NCI-H1417 (cell line): ENCODE measurements around the gene TELO2.
"Not testable (repeated sequence)": the region's sequence is repeated elsewhere in the genome, so short reads cannot be mapped to it uniquely, and the experiment has no call there.

Experiments
- DNase-seq, 3 experiments: peaks; one replicate each; lab custom pipeline; 2025; lab: John Stamatoyannopoulos, UW

TELO2 gene

DNA sequence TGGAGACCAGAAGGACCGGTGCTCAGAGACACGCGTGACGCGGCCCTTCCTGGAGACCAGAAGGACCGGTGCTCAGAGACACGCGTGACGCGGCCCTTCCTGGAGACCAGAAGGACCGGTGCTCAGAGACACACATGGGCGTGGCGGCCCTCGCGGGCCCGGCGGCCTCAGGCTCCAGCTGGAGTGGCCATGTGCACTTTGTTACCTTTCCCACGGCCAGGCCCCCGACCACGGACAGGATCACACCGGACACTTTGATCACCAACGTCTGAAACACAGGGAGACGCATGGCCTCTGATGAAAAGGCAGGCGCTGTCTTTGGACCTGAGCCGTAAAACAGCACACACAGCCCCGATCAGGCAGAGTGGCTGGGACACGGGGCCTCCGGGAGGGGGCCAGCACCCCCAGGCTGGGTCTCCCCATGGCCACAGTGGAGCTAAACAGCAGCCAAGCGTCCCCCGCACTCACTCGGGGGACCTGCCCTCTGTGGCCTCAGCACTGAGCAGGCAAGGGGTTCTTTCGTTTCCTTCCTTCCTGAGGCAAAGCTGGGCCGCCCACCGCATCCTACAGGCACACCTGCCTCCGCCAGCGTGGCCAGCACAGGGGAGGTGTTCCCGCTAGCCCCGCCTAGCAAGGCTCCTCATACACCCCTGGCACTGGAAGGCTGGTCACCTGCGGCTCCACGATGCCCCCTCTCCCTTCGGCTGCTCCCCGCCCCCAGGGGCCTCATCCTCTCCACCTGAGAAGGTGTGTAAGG, 35.5 kb upstream of the TELO2 start:
- no peak for DNase-seq

DNA sequence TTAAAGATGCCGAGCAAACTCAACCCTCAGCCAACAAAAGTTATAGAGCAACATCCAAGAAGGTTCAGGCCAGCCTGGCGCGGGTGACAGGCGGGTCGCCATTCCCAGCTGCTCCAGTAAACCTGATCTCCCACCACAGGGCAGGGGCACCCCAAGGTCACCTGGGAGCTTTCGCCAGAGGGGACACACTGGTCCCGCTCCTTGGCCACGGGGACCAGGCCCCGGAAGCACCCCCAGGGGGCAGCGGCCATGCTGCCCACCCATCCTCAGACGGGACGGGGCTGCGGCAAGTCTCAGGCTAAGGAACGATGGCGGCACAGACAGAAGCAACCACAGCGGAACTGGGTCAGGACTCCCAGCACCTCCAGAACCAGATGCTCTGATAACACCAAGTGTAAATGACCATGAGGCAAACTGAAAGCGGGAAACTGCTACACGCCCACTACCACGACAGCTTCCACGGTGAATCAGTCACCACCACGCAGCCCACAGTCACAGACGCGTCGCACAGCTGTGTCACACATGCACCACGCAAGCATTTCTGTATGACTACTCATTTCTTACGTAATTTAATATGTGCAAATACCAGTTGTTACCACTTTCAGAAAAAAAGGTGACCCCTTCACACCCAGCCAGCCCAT, 34.7 kb upstream of the TELO2 start:
- DNase-seq: no peak

GRCh38 chr16:1458977-1459341, 34.2 kb upstream of the TELO2 start:
- no peak for DNase-seq

- no peak for DNase-seq
These were observed 33.2 kb upstream of the TELO2 start for GRCh38 chr16:1459967-1460366.

- no peak for DNase-seq
These were observed 32.5 kb upstream of the TELO2 start for GRCh38 chr16:1460602-1461138.

GRCh38 chr16:1461146-1461545, 32.0 kb upstream of the TELO2 start:
- no peak for DNase-seq

- DNase-seq: no peak
These were observed 28.8 kb upstream of the TELO2 start for GRCh38 chr16:1464196-1464893.

- DNase-seq: no peak
These were observed 28.1 kb upstream of the TELO2 start for GRCh38 chr16:1464894-1465566.

DNA sequence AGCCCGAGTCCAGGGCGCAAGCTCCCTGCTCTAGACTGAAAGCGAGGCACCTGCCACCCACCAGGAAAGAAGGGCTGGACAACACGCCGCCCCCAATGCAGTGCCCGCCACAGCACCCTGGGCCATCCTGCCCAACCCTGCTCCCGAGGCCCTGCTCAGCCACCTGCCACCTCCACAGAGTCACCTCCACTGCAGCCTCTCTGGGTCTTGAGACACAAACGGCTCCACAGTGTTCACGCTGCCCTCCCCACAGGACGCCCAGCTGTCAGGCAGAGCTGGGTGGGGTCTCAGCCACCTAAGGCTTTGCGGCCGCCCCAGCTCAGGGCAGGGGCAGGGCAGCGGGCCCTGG, 27.6 kb upstream of the TELO2 start:
- no peak for DNase-seq

DNA sequence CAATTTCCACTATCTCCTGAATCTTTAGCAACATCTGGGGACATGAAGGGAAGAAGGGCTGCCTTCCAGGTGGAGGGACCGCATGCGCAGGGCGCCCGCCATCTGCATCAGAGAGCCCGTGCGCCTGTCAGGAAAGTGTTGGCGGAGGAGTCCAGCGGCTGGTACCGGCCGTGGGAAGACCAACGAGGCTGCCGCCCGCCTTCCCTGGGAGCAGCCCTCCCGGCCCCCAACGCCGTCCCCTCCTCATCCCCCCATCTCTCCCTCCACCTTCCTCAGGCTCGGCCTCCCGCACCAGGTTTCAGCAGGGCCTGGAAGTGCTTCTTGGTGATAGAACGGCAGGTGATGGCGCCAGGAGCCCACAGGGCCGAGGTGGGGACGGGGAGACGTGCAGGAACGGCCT, 27.1 kb upstream of the TELO2 start:
- no peak for DNase-seq

GRCh38 chr16:1466968-1467521, 26.1 kb upstream of the TELO2 start:
- DNase-seq: no peak

DNA sequence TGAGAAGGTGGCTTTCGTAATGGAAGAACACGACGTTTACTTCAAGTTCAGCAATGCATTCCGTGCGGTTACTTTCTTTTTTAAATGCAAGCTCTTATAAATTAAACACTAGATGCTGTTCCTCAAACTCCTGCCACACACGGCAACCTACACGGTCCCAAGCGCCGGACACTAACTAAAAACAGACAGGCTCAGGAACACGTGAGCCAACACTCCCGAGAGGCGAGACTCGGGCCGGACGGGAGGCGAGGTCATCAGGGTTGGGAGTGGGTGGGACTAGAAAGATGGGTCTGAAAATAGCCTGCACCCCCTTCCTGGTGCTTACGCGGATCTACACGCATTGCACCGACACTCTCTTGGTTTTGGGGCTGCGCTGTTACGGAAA, 24.7 kb upstream of the TELO2 start:
- no peak for DNase-seq

DNA sequence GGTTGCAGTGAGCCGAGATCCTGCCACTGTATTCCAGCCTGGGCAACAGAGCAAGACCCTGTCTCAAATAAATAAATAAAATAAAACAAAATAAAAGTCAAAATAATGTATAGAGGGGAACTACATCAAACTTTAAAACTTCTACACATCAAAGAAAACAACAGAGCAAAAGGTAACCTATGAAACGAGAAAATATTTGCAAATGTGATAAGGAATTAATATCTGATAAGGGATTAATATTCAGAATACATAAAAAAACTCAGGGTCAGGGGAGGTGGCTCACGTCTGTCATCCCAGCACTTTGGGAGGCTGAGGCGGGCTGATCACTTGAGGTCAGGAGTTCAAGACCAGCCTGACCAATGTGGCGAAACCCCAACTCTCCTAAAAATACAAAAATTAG, 24.0 kb upstream of the TELO2 start:
- DNase-seq: not testable (repeated sequence)

GRCh38 chr16:1469693-1470201, 23.4 kb upstream of the TELO2 start:
- no peak for DNase-seq

- no peak for DNase-seq
These were observed 22.5 kb upstream of the TELO2 start for GRCh38 chr16:1470481-1471251.

- DNase-seq: no peak
These were observed 21.5 kb upstream of the TELO2 start for GRCh38 chr16:1471569-1472194.

DNA sequence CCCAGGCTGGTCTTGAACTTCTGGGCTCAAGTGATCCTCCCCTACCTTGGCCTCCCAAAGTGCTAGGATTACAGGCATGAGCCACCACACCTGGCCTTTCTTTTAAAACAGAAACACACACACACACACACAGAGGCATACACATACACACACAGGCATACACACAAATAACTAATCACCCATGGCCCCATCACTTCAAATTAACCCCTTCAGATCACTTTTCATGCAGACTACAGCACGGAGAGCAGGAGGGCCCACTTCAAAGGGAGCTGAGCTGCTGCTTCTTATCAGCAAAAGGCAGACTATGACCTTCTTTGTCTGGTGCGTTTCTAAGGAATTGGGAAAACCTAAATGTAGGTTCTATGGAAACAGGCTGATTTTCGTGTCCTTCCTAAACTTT, 20.2 kb upstream of the TELO2 start:
- no peak for DNase-seq

DNA sequence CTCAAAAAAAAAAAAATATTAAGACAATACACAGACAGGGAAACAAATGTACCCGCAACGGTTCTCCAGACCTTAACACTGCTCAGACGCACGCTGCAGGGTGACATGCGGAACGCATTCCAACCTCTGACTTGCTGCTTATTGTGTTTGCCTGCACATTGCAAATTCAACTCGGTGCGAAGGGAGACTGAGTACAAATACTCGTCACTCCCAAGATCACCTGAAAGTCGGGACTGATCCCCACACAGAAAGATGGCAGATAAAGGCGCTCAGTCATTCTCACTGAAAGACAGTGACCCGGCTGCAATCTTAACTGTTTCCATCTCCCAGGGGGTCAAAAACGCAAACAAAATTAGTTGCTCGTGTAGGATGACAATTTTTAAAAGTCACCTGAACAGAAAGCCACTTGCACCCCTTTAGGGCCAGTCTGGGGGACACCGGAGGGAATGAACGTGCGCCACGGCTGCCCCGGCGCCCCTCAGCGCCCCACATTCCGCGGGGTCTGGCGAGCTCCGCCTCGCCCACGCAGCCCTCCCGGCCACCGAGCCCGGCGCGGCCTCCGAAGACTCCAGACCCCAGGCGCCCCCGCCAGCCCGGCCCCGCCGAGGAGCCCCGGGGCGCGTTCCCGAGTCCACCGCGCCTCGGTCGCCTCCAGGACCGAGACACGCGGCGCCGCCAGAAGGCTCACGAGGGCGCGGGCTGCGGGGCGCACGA, 18.9 kb upstream of the TELO2 start:
- no peak for DNase-seq

GRCh38 chr16:1474796-1475551, 18.2 kb upstream of the TELO2 start, which contains the start of gene CLCN7:
TSS of gene CLCN7 (minus strand) at chr16:1475028. CDS start at chr16:1474974, 54 bp downstream.
- peak; percentile 86 to 92 (median 87) for DNase-seq
